GM12891 (cell line): ENCODE measurements around the gene IFNA13.
"Not testable (repeated sequence)": the region's sequence is repeated elsewhere in the genome, so short reads cannot be mapped to it uniquely, and the experiment has no call there.

ENCODE experiments used
- DNase-seq: peaks from one replicate; pipeline ENCODE4 v3.0.0; 2011; ENCODE audit warnings: low spot score; ENCODE audit not compliant: insufficient read length
- FAIRE-seq: peaks from 2 replicates; lab custom pipeline; 2011; peaks lifted over from hg19 to GRCh38; lab: Jason Lieb, UNC
- PAX5 ChIP-seq: IDR thresholded peaks from 2 replicates; pipeline ENCODE4 v1.6.1; 2011; ENCODE audit warnings: low read length, moderate library complexity, mild to moderate bottlenecking; ENCODE audit not compliant: insufficient read depth, severe bottlenecking
- POLR2A ChIP-seq: IDR thresholded peaks from 2 replicates; pipeline ENCODE4 v1.6.1; 2011; ENCODE audit warnings: low read depth, low read length, control low read depth
- POLR2AphosphoS5 ChIP-seq: IDR thresholded peaks from 2 replicates; pipeline ENCODE4 v1.6.1; 2011; ENCODE audit warnings: low read depth, low read length, control low read depth
- POU2F2 ChIP-seq: IDR thresholded peaks from 2 replicates; pipeline ENCODE4 v1.6.1; 2011; ENCODE audit warnings: low read depth, mild to moderate bottlenecking, control low read depth, low read length, moderate library complexity
- SPI1 ChIP-seq: IDR thresholded peaks from 2 replicates; pipeline ENCODE4 v1.6.1; 2011; ENCODE audit warnings: low read depth, low read length, control low read depth
- TAF1 ChIP-seq: IDR thresholded peaks from 2 replicates; pipeline ENCODE4 v1.6.1; 2011; ENCODE audit warnings: low read depth, low read length, control low read depth

The IFNA13 gene

GRCh38 chr9:21367169-21367568, 688 bp downstream of the IFNA13 start:
- DNase-seq: not testable (repeated sequence)
- TF ChIP-seq SPI1: peak; percentile 80
- TF ChIP-seq PAX5: peak; percentile 85
- FAIRE-seq: peak; percentile 95

- DNase-seq (no peak), FAIRE-seq (peak; percentile 33)
- no peak for TF ChIP-seq POU2F2
- TF ChIP-seq POLR2AphosphoS5: no peak
- no peak for TF ChIP-seq SPI1
- TF ChIP-seq TAF1: no peak
- no peak for TF ChIP-seq PAX5
- no peak for TF ChIP-seq POLR2A
These were observed 5.6 kb downstream of the IFNA13 start for GRCh38 chr9:21362287-21362686.

- no peak for DNase-seq
- TF ChIP-seq SPI1 (peak; percentile 96), POLR2A (no peak), POU2F2 (no peak)
- peak; percentile 93 for FAIRE-seq
These were observed 10.1 kb downstream of the IFNA13 start for GRCh38 chr9:21357479-21358460.

DNA sequence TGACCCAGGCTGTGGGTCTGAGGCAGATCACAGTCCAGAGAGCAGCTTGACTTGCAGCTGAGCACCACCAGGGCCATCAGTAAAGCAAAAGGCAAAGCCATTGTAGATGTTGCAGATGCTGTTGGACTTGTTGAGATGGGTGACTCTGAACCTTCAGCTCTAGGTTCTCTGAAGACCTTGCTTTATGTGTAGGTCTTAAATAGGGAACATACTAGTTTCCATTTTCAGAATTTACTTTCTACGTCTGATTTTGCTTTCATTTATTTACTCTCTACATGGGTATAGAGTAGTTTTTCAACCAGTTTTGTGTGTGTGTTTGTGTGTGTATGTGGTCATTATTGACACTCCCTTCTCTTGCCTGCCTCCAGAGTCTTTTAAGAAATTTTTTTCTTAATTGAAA, 17.1 kb downstream of the IFNA13 start, which contains the start of gene IFNA6:
IFNA6 (minus strand) TSS at position 101 of the 400 bp plus-strand sequence; CDS start at position 101, 0 bp downstream.
- DNase-seq (no peak), FAIRE-seq (no peak)
- TF ChIP-seq TAF1 (no peak), POLR2AphosphoS5 (no peak), SPI1 (no peak), POU2F2 (no peak), POLR2A (no peak), PAX5 (no peak)

DNA sequence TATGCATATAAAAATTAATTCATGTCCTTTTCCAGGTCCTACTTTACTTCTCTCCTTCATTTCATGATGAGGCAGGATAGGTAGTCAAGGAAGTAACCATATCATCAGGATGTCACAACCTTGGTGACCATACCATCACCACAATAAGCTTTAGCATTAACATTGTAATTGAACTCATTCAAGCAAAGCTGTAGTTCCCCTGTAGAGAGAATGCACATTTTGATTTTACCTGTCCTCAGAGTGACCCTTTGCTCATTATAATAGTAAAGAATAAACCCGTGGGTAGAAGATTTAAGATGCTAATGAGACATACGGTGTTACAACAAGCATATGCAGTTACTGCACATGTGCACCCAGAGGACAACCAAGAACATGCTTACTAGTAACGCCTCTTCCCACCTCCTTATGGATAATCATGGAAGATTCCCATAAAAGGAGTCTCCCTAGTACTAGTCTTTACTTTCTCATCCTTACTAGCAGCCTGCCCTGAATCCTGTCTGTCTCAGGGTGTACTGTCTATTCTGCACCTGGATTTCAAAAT, 19.4 kb downstream of the IFNA13 start:
- TF ChIP-seq POLR2A (no peak), SPI1 (no peak), POLR2AphosphoS5 (no peak), PAX5 (no peak), POU2F2 (no peak), TAF1 (no peak)
- no peak for DNase-seq
- peak; percentile 28 for FAIRE-seq

DNA sequence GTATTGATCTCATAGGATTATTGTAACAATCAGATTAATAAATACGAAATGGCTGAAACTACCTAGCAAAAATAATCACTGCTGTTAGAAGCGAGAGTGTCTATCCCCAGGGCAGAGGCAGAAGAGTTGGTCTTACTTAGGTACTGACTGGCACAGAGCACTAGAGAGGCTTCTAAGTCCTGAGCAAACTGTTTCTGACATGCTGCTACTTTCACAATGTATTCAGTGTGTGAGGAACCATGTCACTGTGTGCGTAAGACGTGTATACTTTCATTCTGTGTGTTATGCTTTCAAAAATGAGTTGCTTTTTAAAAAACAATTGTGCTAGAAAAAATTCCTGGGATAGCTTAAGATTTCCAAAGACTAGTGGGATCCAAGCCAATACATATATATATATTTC, 27.1 kb downstream of the IFNA13 start:
- no peak for TF ChIP-seq POLR2AphosphoS5
- TF ChIP-seq POLR2A: no peak
- no peak for TF ChIP-seq SPI1
- no peak for TF ChIP-seq TAF1
- no peak for TF ChIP-seq PAX5
- TF ChIP-seq POU2F2: no peak
- DNase-seq (no peak), FAIRE-seq (no peak)

DNA sequence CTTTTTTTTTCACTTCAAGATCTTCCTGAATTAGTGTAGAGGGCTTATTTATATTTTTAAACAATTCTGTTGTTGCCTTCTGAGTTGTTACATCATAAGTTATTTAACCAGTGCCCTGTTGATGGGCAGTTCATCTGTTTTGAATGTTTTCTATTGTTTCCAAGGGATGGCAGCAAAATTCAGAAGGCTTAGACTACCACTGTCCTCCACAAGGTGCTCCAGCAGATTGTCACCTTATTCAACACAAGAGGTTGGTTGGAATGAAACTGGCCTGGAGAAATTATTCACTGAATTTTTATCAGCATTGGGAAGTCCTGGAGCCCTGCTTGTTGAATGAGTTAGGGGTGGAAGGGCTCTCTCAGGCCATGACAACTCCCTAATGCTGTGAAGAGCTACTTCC, 31.4 kb downstream of the IFNA13 start:
- no peak for DNase-seq
- TF ChIP-seq TAF1 (no peak), SPI1 (no peak), POLR2AphosphoS5 (no peak), POU2F2 (no peak), POLR2A (no peak), PAX5 (no peak)
- no peak for FAIRE-seq

GRCh38 chr9:21334701-21335632, 32.9 kb downstream of the IFNA13 start, which contains the start of gene KLHL9:
Gene KLHL9 (minus strand): TSS chr9:21335404. CDS start chr9:21334859, 545 bp downstream.
- FAIRE-seq (peak; percentile 97), DNase-seq (peak; percentile 82)
- TF ChIP-seq POLR2AphosphoS5: peak; percentile 76
- TF ChIP-seq SPI1: peak; percentile 72
- TF ChIP-seq TAF1: no peak; the same call in 1 of the 2 replicates
- TF ChIP-seq POU2F2: no peak
- TF ChIP-seq POLR2A: no peak; the same call in 1 of the 2 replicates
- no peak for TF ChIP-seq PAX5

GRCh38 chr9:21333226-21333625, 34.6 kb downstream of the IFNA13 start:
- FAIRE-seq (peak; percentile 70), DNase-seq (no peak)
- TF ChIP-seq POLR2A (peak; percentile 12; the same call in 1 of the 2 replicates), POU2F2 (no peak)
